GM12878 (cell line): ENCODE measurements around the gene SLC46A2. TPM values are rescaled to one million over a fixed set of nuclear protein-coding genes. Genes with fewer than 3 reads are reported as not detected.

Experiments
- ATAC-seq: fragments of 200-7000 bp; cut with Tn5 transposase; 3 replicates; pipeline ENCODE4 v1.9.1; 2020; ENCODE audit warnings: mild to moderate bottlenecking, moderate library complexity
- BruUV-seq: library from RNA; stranded (reverse); fragments of 400-500 nt; replicated peaks from 2 replicates; lab custom pipeline; 2021; lab: Mats Ljungman, UMichigan
- CTCF ChIA-PET: fragments of 300-600 bp; sonication (Branson Sonifier 250); formaldehyde crosslinking; extraction: SDS; loops from one replicate; lab custom pipeline; 2021; ENCODE audit warnings: inconsistent platforms; lab: Yijun Ruan, JAX
- POLR2A ChIA-PET: fragments of 350-600 bp; formaldehyde crosslinking; extraction: SDS; loops from one replicate; lab custom pipeline; 2021; ENCODE audit warnings: inconsistent platforms; lab: Charles Lee
- RAD21 ChIA-PET: fragments of 300-600 bp; sonication (Branson Sonifier 250); formaldehyde crosslinking; loops from one replicate; lab custom pipeline; 2023; ENCODE audit warnings: antibody characterized with exemption; ENCODE audit not compliant: unreplicated experiment; lab: Charles Lee
- SMC1A ChIA-PET: fragments of 300-600 bp; sonication (Branson Sonifier 250); formaldehyde crosslinking; loops from one replicate; lab custom pipeline; 2023; ENCODE audit not compliant: unreplicated experiment, uncharacterized antibody; lab: Charles Lee
- DNase-seq: peaks from one replicate; pipeline ENCODE4 v3.0.0-alpha.2; 2011; ENCODE audit warnings: low read depth, low spot score
- FAIRE-seq: peaks from 3 replicates; lab custom pipeline; 2011; peaks lifted over from hg19 to GRCh38; lab: Jason Lieb, UNC
- H2AFZ ChIP-seq: 2 replicates; pipeline ENCODE4 v1.6.0; 2011; ENCODE audit warnings: low read depth, low read length, control low read depth; ENCODE audit not compliant: control insufficient read depth
- H3K27ac ChIP-seq: 2 replicates; pipeline ENCODE4 v1.5.1; 2011; ENCODE audit warnings: control low read depth; ENCODE audit not compliant: control insufficient read depth, insufficient read depth
- H3K27me3 ChIP-seq, 2 experiments: replicated peaks in 1 of 2; 2 replicates each; pipeline versions ENCODE4 v1.6.0 to v1.6.1; 2011; ENCODE audit warnings: low read length in 1 of 2; ENCODE audit not compliant: control insufficient read depth in 2 of 2, insufficient read depth in 2 of 2
- H3K36me3 ChIP-seq, 2 experiments: 2 replicates each; pipeline ENCODE4 v1.5.1; 2011; ENCODE audit warnings: low read length in 1 of 2; ENCODE audit not compliant: control insufficient read depth in 2 of 2, insufficient read depth in 2 of 2
- H3K4me1 ChIP-seq: 2 replicates; pipeline ENCODE4 v1.6.1; 2011; ENCODE audit warnings: mild to moderate bottlenecking, low read length, moderate library complexity, mixed read lengths; ENCODE audit not compliant: control insufficient read depth, insufficient read depth
- H3K4me2 ChIP-seq: 2 replicates; pipeline ENCODE4 v1.6.0; 2011; ENCODE audit warnings: control low read depth; ENCODE audit not compliant: control insufficient read depth, insufficient read depth
- H3K4me3 ChIP-seq: fragments of 200-600 bp; sonication (generic); 2 replicates; pipeline ENCODE4 v1.5.1; 2016
- H3K79me2 ChIP-seq: 2 replicates; pipeline ENCODE4 v1.6.0; 2011; ENCODE audit warnings: low read length; ENCODE audit not compliant: control insufficient read depth, insufficient read depth
- H3K9ac ChIP-seq: 2 replicates; pipeline ENCODE4 v1.8.0; 2011; ENCODE audit warnings: low read length, control low read depth, mixed read lengths; ENCODE audit not compliant: control insufficient read depth, insufficient read depth
- H3K9me3 ChIP-seq: replicated peaks from 3 replicates; pipeline ENCODE4 v1.5.1; 2011; ENCODE audit warnings: mild to moderate bottlenecking, low read length; ENCODE audit not compliant: control insufficient read depth, insufficient read depth
- H4K20me1 ChIP-seq: 2 replicates; pipeline ENCODE4 v1.6.0; 2011; ENCODE audit not compliant: control insufficient read depth, insufficient read depth
- ESRRA ChIP-seq: IDR thresholded peaks from 2 replicates; pipeline ENCODE4 v1.6.1; 2012; ENCODE audit warnings: mild to moderate bottlenecking, low read length, improper control_type of control experiment
- IKZF2 ChIP-seq, 2 experiments: fragments of 450-650 bp; IDR thresholded peaks; 2 replicates each; pipeline ENCODE4 v1.6.1; 2017; ENCODE audit warnings: mild to moderate bottlenecking in 2 of 2, moderate library complexity in 2 of 2
- NFYB ChIP-seq: IDR thresholded peaks from 2 replicates; pipeline ENCODE4 v1.6.1; 2011; ENCODE audit warnings: low read depth, mild to moderate bottlenecking, low read length, improper control_type of control experiment, moderate library complexity; ENCODE audit not compliant: insufficient read depth
- NR2F1 ChIP-seq: fragments of 450-650 bp; conservative IDR thresholded peaks from 2 replicates; pipeline ENCODE4 v1.6.1; 2017; ENCODE audit warnings: mild to moderate bottlenecking
- POLR2A ChIP-seq: IDR thresholded peaks from 2 replicates; pipeline ENCODE4 v1.6.1; 2011; ENCODE audit warnings: low read depth, mild to moderate bottlenecking, low read length
- POU2F2 ChIP-seq: IDR thresholded peaks from 3 replicates; pipeline ENCODE4 v1.6.1; 2011; ENCODE audit warnings: low read depth, mild to moderate bottlenecking, low read length, borderline replicate concordance
- RUNX3 ChIP-seq: IDR thresholded peaks from 2 replicates; pipeline ENCODE4 v1.6.1; 2012; ENCODE audit warnings: low read length, inconsistent platforms
- SIN3A ChIP-seq: IDR thresholded peaks from 2 replicates; pipeline ENCODE4 v1.6.1; 2012; ENCODE audit warnings: low read depth, low read length, improper control_type of control experiment
- SRF ChIP-seq, 2 experiments: IDR thresholded peaks; 2 replicates each; pipeline ENCODE4 v1.6.1; 2011; ENCODE audit warnings: low read depth in 2 of 2, low read length in 2 of 2, mild to moderate bottlenecking in 1 of 2, moderate library complexity in 1 of 2
- ZNF384 ChIP-seq: IDR thresholded peaks from 2 replicates; pipeline ENCODE4 v1.6.1; 2012; ENCODE audit warnings: low read depth, mild to moderate bottlenecking, low read length, improper control_type of control experiment, borderline replicate concordance
- ZSCAN29 ChIP-seq: fragments of 450-650 bp; IDR thresholded peaks from 2 replicates; pipeline ENCODE4 v1.6.1; 2017; ENCODE audit warnings: mild to moderate bottlenecking, moderate library complexity
- WGBS: methylation state at CpG from one replicate; pipeline ENCODE4 v1.1.6; 2016; ENCODE audit warnings: low lambda C conversion rate; ENCODE audit not compliant: insufficient replicate concordance, insufficient coverage; ENCODE audit errors: missing lambda C conversion rate; 5-methylcytosine and 5-hydroxymethylcytosine counted together
- in situ Hi-C: fragments of 300-500 bp; cut with MboI; formaldehyde crosslinking; loops from 9 replicates; pipeline ENCODE4 v1.14.3; 2018; ENCODE audit warnings: mixed read lengths
- intact Hi-C: fragments of 100-400 bp; cut with micrococcal nuclease; formaldehyde crosslinking; loops from one replicate; pipeline ENCODE4 v1.14.2; 2022; ENCODE audit not compliant: unreplicated experiment
- polyA plus RNA-seq, 11 experiments: library from polyadenylated mRNA; depleted of rRNA in 4 of 11; unstranded in 6 of 11; stranded (reverse) in 5 of 11; fragments of >200 nt; fragmentation: Nextera tagmentation in 4 of 11; fragmentation: Illumina TruSeq in 1 of 11; extraction: Ambion mirVana in 4 of 11; extraction: Trizol in 1 of 11; gene quantifications; 1 replicate in 1 of 11; 2 replicates in 10 of 11; pipeline versions ENCODE4 v1.2.1 to v1.2.3, GENCODE V29; 2011 to 2016; ENCODE audit warnings: inconsistent platforms in 2 of 11, missing spikeins in 2 of 11, low read depth in 1 of 11
- total RNA-seq, 4 experiments: library from RNA; depleted of rRNA in 3 of 4; stranded (reverse); fragments of >200 nt in 3 of 4; fragmentation: Illumina TruSeq in 1 of 4; extraction: Trizol in 1 of 4; gene quantifications; 2 replicates each; pipeline versions ENCODE4 v1.2.1 to v1.2.3, GENCODE V29; 2013 to 2021
- TF ChIP-seq, protein P1 (sequence below): fragments of 450-650 bp; IDR thresholded peaks from 2 replicates; pipeline ENCODE4 v1.6.1; 2016; ENCODE audit warnings: mild to moderate bottlenecking

The SLC46A2 gene
- total and polyA plus RNA-seq, 10 of the 15 experiments (the other 5 are each of a cell fraction or from before 2014, with no cell fraction given) = not detected

DNA sequence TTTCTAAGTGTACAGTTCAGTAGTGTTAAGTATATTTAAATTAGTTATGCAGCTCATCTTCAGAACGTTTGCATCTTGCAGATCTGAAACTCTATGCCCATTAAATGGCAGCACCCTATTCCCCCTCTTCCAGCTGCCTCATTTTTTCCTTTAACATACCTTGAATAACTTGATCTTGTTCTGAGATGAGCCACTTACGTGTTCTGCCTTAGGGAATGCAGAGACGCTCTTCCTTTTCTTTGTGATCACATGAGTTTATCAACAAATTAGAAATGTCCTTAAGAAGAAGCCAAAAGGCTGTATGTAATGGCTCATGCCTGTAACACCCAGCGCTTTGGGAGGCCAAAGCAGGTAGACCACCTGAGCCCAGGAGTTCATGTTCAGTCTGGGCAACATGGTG, 57.6 kb downstream of the SLC46A2 start:
- no peak for TF ChIP-seq SIN3A
- no peak for TF ChIP-seq NFYB
- no peak for TF ChIP-seq NR2F1
- TF ChIP-seq ZSCAN29 = no peak
- TF ChIP-seq, protein P1, sequence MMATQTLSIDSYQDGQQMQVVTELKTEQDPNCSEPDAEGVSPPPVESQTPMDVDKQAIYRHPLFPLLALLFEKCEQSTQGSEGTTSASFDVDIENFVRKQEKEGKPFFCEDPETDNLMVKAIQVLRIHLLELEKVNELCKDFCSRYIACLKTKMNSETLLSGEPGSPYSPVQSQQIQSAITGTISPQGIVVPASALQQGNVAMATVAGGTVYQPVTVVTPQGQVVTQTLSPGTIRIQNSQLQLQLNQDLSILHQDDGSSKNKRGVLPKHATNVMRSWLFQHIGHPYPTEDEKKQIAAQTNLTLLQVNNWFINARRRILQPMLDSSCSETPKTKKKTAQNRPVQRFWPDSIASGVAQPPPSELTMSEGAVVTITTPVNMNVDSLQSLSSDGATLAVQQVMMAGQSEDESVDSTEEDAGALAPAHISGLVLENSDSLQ = no peak
- no peak for TF ChIP-seq IKZF2 (IDR thresholded peaks at IDR 0.05)
- TF ChIP-seq ESRRA = no peak
- no peak for TF ChIP-seq POLR2A
- no peak for TF ChIP-seq SRF (IDR thresholded peaks at IDR 0.05; ENCODE audit: low read depth in 2 of 2, low read length in 2 of 2)
- TF ChIP-seq POU2F2 = no peak
- no peak for TF ChIP-seq RUNX3
- TF ChIP-seq ZNF384 = no peak
- RAD21 ChIA-PET = no interaction called here
- no peak for FAIRE-seq
- H3K36me3 ChIP-seq = no peaks in the 10 kb centered on the region
- CTCF ChIA-PET = interaction anchor here (1.0 kb wide), 1 partner anchor 70 kb away, joined by 3 read pairs; no protein-coding TSS in a partner anchor
- intact Hi-C loops = no loop called here
- no peak overlapping the region for H3K9ac ChIP-seq
- H3K4me1 ChIP-seq = no peaks in the 10 kb centered on the region
- H4K20me1 ChIP-seq = no peaks in the 10 kb centered on the region
- DNase-seq = no peak
- H3K4me3 ChIP-seq = no peak overlapping the region
- no TSS peak for BruUV-seq
- H3K79me2 ChIP-seq = no peaks in the 10 kb centered on the region
- H3K9me3 ChIP-seq = no peaks in the 10 kb centered on the region
- SMC1A ChIA-PET = no interaction called here
- H3K4me2 ChIP-seq = no peak overlapping the region
- 42% methylated on average over 4 of the region's 4 CpGs for WGBS
- no peaks in the 10 kb centered on the region for H3K27me3 ChIP-seq
- POLR2A ChIA-PET = no interaction called here
- H2AFZ ChIP-seq = no peak overlapping the region
- in situ Hi-C loops = no loop called here
- no peak overlapping the region for H3K27ac ChIP-seq
- ATAC-seq = no peak
